ENCODE results near the gene SCYL1.

Gene SCYL1

DNA sequence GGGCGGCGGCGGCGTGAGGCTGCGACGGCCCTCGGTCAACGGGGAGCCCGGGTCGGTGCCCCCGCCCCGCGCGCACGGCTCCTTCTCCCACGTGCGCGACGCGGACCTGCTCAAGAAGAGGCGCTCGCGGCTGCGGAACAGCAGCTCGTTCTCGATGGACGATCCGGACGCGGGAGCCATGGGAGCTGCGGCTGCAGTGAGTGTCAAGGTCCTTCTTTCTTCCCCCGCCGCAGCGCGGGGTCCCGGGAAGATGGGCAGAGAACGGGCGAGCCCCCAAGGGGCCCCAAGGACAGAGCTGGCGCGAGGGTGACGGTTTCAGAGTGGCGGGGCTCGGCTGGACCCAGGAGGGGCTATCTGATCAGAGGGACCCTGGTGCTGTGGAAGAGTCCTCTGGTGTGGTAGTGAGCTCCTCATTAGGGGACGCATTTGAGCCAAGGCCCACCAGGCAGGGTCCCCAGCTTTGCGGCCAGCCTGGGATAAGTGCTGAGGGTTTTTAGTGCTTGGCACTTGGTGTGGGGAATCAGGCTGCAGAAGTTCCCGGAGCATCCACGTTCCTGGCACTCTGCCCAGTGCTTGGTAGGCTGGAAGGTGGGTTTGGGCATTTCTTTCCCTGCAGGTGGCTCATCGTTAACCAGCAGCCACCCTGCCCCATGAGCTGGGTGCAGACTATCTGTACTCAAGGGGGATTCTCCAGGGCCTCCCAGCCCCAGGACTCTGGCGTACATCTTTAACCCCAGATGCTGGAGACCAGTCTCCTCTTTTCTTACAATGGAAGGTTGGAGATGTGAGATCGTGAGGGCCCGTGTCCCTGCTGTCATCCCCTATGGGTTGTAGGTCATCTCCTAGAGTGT is 60.7 kb downstream of the SCYL1 start:
- TF ChIP-seq TAF1 (IDR thresholded peaks at IDR 0.05; ENCODE audit: borderline replicate concordance, insufficient read depth, low read length) (no peak), SIN3A (IDR thresholded peaks at IDR 0.05; ENCODE audit: borderline replicate concordance, insufficient read depth, low read length) (no peak), FOXP2 (optimal IDR thresholded peaks at IDR 0.05; ENCODE audit: borderline replicate concordance, extremely low read depth, extremely low read length, insufficient read depth) (no peak), POLR2AphosphoS5 (IDR thresholded peaks at IDR 0.05; ENCODE audit: low read depth, low read length) (no peak)
- TF ChIP-seq, protein P1, sequence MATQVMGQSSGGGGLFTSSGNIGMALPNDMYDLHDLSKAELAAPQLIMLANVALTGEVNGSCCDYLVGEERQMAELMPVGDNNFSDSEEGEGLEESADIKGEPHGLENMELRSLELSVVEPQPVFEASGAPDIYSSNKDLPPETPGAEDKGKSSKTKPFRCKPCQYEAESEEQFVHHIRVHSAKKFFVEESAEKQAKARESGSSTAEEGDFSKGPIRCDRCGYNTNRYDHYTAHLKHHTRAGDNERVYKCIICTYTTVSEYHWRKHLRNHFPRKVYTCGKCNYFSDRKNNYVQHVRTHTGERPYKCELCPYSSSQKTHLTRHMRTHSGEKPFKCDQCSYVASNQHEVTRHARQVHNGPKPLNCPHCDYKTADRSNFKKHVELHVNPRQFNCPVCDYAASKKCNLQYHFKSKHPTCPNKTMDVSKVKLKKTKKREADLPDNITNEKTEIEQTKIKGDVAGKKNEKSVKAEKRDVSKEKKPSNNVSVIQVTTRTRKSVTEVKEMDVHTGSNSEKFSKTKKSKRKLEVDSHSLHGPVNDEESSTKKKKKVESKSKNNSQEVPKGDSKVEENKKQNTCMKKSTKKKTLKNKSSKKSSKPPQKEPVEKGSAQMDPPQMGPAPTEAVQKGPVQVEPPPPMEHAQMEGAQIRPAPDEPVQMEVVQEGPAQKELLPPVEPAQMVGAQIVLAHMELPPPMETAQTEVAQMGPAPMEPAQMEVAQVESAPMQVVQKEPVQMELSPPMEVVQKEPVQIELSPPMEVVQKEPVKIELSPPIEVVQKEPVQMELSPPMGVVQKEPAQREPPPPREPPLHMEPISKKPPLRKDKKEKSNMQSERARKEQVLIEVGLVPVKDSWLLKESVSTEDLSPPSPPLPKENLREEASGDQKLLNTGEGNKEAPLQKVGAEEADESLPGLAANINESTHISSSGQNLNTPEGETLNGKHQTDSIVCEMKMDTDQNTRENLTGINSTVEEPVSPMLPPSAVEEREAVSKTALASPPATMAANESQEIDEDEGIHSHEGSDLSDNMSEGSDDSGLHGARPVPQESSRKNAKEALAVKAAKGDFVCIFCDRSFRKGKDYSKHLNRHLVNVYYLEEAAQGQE (IDR thresholded peaks at IDR 0.05; ENCODE audit: insufficient read depth in 1 of 2, low read depth in 2 of 2, low read length in 2 of 2): no peak

- TF ChIP-seq TAF1 (IDR thresholded peaks at IDR 0.05; ENCODE audit: borderline replicate concordance, insufficient read depth, low read length) (no peak), POLR2AphosphoS5 (IDR thresholded peaks at IDR 0.05; ENCODE audit: low read depth, low read length) (no peak), SIN3A (IDR thresholded peaks at IDR 0.05; ENCODE audit: borderline replicate concordance, insufficient read depth, low read length) (no peak)
- TF ChIP-seq, protein P1 (IDR thresholded peaks at IDR 0.05; ENCODE audit: insufficient read depth in 1 of 2, low read depth in 2 of 2, low read length in 2 of 2): no peak
Measured at GRCh38 chr11:65586247-65586630, 61.4 kb downstream of the SCYL1 start.

DNA sequence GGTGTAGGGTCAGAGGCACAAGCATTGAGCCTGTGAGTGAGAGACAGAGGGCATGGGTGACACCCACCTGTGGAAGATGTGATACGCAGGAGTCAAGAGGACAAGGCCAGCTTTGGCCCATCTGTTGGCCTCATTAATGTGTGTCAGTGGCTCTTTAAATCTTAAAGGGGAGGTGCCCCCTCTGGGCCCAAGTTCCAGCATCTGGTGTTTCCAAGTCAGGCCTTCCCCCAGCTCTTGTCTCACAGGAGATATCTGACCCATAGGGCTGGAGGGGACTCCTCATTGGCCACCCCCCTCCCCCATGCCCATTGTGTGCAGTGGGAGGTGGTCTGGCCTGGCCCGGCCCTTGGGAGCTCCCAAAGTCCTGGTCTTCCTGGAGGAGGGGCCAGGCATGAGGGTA is 61.8 kb downstream of the SCYL1 start:
- TF ChIP-seq TAF1 (IDR thresholded peaks at IDR 0.05; ENCODE audit: borderline replicate concordance, insufficient read depth, low read length) (no peak), FOXP2 (optimal IDR thresholded peaks at IDR 0.05; ENCODE audit: borderline replicate concordance, extremely low read depth, extremely low read length, insufficient read depth) (no peak), SIN3A (IDR thresholded peaks at IDR 0.05; ENCODE audit: borderline replicate concordance, insufficient read depth, low read length) (no peak), POLR2AphosphoS5 (IDR thresholded peaks at IDR 0.05; ENCODE audit: low read depth, low read length) (no peak)
- TF ChIP-seq, protein P1 (IDR thresholded peaks at IDR 0.05; ENCODE audit: insufficient read depth in 1 of 2, low read depth in 2 of 2, low read length in 2 of 2): no peak

All from PFSK-1 (cell line).